Stimulated activated naive CD4-positive, alpha-beta T cell (primary cell): ENCODE measurements around the gene STX7.
"Not testable (repeated sequence)": the region's sequence is repeated elsewhere in the genome, so short reads cannot be mapped to it uniquely, and the experiment has no call there.

Experiments
- DNase-seq, 6 experiments: peaks; one replicate each; lab custom pipeline; 2025; lab: John Stamatoyannopoulos, UW

Gene STX7, protein sequence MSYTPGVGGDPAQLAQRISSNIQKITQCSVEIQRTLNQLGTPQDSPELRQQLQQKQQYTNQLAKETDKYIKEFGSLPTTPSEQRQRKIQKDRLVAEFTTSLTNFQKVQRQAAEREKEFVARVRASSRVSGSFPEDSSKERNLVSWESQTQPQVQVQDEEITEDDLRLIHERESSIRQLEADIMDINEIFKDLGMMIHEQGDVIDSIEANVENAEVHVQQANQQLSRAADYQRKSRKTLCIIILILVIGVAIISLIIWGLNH

DNA sequence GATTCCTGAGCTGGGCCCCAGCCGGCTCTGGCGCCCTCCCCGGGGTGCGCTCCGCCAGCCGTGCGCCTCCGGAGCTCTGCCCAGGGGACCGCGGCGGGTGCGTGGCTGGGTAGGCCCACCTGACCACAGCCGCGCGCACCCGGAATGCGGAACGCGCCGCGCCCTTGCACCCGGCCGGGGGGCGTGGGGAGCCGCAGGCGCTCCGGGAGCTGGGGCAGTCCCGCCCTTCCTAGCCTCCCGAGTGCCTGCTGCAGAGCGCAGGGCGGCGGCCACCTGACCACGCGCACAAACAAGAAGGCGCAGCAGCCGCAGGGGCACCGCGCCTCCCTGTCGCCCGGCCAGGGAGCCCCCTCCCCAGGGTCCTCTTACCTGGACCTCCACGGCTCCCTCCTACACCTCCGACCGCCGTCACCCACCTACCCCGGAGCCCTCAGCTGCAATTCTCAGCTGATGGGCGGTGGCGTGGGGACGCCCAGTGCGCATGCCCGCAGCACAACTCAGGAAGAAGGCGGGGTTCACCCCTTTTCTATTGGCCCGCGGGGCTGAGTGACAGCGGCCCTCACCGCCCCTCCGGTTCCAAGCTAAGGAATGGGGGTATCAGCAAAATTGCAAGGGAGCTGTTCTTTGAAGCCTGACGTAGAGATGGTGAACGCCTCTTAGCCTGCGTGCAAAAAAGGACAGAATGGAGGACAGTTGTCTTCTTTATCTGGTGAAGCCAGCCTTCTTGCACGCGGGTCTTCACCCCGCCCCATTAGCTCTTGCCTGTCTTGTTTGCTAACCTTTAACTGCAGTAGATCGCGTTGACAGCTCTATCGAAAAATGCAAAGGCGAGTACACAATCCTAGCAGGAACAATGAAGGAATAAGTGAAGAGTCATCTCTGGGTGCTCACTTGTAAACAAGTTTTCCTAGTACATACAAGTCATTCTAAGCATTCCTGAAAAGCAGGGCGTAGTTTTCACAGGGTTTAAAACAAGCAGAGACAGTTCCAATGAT, at the start of gene STX7:
Gene STX7, minus strand, starts transcription at position 479 of the 995 bp plus-strand sequence. CDS start 9,586 bp downstream, outside the sequence.
- DNase-seq = peak; percentile 75 to 90 (median 83)

DNA sequence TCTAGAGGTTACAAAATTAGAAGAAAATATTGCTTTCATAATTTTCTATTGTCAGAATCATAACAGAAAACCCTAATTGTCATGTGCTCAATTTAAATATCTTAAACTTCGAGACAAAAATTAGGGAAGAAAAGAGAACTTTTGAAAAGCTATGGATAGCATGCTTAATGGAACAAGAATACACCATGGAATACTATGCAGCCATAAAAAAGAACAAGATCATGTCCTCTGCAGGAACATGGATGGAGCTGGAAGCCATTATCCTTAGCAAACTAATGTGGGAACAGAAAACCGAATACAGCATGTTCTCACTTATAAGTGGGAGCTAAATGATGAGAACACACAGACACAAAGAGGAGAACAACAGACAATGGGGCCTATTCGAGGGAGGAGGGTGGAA, 47.2 kb upstream of the STX7 start:
- DNase-seq = not testable (repeated sequence)

DNA sequence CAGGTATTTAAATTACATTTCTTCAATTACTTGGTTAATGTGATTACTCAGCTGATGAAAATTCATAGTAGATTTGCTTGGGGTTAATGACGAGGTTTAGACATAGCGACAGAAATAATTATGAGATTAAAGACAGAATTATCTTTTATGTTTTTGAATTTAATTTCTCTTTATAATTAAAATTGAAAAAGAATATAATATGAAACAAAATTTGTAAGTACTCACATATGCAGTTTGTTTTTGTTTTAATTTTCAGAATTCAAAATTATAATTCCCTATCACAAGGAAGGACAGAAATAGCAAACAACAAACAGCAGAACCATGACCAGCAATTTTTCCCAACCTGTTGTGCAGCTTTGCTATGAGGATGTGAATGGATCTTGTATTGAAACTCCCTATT, 39.5 kb upstream of the STX7 start, which contains the start of gene TAAR8:
Gene TAAR8, plus strand, starts transcription at position 301 of the 400 bp plus-strand sequence. Its CDS starts 21 bp downstream, at position 322.
- no peak for DNase-seq

DNA sequence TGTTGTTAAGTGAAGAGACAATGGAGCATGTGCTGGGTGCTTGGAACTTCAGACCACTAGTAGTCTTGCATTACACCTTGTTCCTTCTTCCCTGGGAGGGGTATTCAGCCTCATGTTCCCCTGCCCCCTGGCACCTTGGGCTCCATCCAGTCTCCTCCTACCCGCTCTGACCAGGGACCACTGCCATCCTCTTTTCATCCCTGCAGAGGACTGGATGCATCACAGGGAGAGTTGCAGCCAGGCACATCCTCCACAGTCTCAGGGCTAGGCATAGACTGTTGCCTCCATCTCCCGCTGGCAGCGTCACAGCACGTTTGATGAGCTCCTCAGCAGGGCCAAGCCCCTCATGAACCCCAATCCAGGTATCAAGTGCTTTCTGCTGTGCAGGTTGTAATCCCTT, 38.3 kb upstream of the STX7 start:
- DNase-seq = no peak

DNA sequence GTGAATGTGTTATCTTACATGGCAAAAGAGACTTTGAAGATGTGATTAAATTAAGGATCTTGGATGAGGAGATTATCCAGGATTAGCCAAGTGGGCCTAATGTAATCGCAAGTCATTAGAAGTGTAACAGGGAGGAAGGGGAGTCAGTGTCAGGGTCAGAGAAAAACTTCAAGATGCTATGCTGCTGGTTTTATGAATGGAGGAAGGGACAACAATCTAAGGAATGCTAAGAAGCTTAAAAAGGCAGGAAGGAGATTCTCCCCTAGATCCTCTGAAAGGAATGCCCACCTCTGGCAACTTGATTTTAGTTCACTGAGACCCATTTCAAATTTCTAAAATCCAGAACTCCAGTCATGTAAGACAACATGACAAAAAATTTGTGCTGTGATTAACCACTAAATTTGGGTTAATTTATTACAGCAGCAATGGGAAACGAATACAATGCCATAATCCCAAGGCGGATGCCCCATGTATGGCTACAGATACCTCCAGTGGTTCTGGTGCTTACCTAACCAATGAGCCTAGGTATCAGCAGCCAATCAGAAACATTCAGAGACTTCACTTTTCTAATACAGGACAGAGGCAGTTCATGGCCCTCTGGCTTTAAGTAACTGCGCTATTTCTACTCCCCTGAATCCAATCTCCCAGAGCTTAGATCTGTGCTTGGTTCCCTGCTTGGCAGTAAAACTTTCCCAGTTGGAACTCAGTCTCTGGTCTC, 36.0 kb upstream of the STX7 start:
- no peak for DNase-seq

DNA sequence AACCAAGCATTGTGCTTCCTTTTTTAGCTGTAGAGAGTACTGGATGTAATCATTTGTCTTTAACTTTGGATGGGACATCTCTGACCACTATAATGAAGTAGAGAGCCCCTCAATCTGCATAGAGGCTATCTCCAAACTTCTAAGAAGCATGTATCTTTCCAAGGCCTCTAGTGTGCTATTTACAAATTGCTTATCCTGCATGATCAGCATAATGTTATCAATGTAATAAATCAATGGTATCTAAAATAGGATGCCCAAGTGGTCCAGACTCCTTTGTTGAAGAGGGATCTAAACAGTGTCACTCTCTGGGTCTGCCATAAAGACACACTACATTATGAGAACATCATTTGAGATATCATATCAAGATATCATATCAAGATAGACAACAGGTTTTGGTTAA, 31.9 kb upstream of the STX7 start:
- no peak for DNase-seq

DNA sequence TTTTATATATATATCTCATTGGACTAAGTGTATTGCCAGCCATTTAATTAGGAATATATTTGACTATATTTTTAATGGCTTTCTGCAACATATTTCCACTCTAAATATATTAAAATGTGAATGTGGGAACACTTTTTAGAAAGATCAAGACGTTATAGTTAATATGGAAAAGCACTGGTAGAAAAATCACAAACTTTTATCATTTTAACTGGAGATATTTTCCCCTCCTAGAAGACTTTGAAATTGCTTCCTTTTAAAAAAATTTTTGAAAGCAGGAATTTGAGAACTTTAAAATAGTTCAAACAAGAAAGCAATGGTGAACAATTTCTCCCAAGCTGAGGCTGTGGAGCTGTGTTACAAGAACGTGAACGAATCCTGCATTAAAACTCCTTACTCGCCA, 25.1 kb upstream of the STX7 start, which contains the start of gene TAAR9:
Gene TAAR9, plus strand, starts transcription at position 301 of the 400 bp plus-strand sequence. Its CDS starts 13 bp downstream, at position 314.
- DNase-seq = no peak

DNA sequence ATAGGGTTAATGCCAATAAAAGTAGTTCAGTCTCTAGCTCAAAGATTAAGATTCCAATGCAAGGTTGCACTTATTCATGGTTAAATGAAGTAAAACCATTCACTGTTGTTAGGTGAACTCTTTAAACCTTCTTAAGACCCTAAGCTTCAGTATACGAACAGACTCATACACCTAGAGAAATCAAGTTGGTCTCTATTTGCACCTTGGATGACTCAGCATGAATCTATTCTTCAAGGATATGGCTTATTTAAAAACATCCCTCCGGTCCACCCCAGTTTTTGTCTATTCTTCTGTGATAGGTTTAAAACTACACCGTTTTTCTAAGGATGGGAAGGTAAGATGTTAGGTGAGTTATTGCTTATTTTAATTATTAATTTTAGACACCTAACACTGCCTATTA, 24.2 kb upstream of the STX7 start:
- DNase-seq = no peak

DNA sequence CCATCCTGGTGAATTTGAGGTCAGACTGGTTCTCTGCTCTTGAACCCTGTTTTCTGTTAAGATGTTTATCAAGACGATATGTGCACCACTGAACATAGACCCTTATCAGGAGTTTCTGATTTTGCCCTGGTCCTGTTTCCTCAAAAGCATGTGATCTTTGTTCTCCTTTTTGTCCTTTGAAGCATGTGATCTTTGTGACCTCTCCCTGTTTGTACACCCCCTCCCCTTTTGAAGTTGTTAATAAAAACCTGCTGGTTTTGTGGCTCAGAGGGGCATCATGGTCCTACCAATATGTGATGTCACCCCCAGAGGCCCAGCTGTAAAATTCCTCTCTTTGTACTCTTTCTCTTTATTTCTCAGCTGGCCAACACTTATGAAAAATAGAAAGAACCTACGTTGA, 21.6 kb upstream of the STX7 start:
- DNase-seq = not testable (repeated sequence)

DNA sequence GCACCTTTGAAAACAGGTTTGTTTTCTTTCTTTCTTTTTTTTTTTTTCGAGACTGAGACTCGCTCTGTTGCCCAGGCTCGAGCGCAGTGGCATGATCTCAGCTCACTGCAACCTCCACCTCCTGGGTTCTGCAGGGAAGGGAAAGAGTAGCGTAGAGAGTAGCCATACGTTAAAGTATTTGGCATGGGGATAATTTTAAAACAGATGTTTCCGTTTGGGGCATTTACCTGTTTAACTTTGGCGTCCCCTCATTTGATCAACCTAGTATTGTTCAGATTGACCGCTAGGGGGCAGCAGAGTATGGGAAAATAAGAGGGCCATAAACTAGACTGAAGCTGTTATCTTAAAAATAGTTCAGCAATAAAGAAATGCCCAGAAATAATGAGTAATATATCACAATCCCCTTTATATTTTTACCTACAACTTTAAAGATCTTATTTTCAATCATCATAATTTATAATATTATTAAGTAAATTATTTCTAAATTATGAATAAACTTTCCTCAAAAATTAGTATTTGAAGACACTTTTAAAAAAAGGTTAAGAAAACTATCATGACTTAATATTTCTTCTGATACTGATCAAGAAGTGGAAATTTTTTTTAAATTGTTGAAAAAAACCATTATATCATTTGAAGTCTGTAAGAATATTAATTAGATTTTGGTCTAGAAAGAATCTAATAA, 17.5 kb upstream of the STX7 start:
- DNase-seq = peak; percentile 11 to 76 (median 52)

DNA sequence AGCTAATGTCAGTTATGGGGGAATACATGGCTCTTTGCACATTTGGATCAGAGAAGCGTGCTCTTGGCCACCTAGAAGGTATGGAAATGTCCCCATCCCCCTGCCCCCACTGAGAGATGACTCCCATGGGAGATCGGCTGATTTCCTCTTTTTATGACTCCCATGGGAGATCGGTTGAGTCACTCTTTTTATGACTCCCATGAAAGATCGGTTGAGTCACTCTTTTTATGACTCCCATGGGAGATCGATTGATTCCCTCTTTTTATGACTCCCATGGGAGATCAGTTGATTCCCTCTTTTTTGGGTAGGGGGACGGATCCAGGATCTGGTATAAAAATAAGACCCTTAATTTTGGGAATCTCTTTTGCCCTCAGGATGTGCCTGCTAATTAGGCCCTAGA, 14.9 kb upstream of the STX7 start:
- no peak for DNase-seq

DNA sequence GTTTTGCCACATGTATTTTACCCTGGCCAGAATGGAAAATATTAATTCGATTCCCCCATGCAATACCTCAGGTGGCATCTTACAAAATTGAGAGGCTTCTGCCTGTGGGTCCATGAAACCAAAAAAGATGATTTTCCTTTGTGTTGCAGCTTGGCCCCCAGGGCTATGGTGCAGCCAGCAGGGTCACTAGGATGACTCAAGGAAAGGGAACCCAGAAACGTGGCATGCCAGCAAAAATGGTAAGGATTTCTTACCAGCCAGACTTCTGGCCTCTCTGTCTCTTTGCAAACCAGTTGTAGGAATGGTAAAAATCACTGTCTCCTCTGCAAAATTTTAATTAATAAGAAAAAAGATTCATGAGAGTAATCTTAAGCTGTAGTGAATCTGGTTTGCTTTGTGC, 13.5 kb upstream of the STX7 start:
- no peak for DNase-seq

DNA sequence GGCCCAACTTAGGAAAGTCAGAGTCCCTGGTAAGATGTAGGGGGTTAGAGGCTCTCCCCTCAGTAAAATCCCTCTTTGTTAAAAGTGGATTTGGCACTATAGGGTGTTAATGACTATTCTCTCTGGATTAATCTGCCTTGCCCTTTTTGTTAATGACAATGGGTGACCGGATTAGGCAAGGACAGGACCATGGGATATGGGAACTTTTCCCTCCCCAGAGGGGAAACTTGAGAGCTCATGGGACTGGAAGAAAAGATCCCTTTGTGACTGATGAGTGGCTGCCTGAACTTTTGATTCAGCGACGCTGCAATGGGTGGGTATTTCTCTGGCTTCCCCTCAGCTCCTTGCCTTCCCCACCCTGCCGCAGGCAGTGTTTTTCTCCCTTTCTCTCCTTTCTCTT, 12.9 kb upstream of the STX7 start:
- no peak for DNase-seq

DNA sequence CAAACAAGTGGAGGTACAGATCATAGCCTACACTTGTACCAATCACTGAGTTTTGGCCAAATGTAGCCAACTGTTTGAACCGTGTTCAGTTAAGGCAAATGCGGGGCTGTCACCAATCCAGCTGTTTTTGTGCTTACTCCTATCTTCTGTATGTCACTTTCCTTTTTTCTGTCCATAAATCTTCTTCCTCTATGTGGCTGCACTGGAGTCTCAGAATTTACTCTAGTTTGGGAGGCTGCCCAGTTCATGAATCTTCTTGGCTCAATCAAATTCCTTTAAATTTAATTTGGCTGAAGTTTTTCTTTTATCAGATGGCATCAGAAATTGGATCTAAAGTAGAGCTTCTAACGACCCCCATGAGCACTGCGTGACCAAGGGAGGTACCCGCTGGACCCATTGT, 11.7 kb upstream of the STX7 start:
- no peak for DNase-seq

DNA sequence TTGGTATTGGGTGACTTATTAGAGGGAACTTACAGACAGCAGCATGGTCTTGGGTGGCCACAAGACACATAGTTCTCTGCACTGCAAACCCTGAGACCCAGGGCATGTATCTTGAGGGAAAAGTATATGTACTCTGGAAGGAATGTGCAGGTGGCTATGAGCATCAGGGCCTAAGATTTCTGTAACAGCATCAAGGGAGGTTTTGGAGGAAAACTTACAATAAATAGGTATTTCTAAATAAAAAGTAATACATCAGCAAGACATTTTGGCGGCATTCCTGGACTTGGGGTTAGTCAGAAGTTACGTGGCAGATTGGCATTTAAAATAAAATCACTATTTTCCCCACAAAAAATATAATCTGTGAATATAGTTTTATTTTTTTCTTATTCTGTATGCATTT, 8.0 kb upstream of the STX7 start:
- DNase-seq = no peak

DNA sequence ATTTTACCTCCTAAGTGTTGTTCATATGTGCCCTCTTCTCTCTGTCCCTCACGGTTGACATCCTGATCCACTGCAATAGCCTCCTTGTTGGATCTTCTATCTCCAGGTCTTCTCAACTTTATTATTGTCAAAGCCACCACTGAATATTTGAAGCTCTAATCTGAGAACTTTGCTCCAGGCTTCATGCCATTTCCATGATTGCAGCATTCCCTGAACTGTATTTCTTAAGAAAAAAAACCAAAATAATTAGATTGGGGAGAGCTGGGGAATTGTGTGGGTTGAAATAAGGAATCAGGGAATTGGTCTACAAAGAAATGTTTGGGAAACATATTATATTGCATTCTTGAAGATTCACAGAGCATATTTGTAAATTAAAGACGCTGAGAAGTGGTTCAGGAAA, 2.5 kb upstream of the STX7 start:
- DNase-seq = no peak

DNA sequence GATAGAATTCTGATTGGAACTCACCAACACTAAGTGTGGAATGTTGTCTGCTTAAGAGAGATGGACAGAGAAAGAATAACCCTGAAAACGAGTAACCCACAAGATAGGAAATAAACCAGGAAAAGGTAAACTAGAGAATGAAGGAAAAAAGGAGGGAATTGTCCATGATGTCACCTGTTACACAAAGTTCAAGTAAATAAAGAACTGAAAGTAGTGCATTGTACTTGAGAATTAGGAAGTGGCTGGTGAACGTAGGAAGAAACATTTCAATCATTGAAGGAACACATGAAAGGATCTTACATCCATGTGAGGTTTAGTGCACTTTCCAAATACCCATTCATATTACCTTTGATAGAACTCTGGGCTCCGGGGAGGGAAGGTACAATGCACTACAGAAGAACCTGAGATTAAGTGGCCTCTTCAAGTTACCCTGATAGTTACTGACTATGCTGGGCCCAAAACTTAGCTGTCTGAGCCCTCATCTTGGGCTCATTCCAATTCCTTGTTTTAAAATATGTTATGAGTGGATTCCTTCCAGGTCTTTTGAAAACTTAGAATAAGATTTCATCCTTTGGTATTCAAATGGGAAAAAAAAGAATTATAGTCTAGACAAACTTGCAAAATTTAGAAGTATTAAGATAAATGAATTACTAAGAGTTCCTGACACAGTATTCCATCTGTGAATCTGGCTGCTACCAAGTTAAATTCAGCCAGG, 1.1 kb upstream of the STX7 start:
- DNase-seq = no peak

DNA sequence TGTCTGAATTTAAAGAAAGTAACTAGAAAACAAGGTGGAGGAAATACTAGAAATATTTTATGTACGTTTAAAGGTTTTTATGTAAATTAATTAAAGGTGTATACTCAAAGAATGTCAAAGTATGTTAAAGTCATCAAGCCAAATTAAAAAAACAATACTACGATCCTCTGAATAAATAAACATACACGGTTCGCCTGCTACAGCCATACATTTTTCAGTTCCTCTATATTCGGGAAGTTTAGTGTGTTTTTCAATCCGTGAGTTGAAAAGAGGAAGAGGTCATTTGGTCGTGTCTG, 626 bp downstream of the STX7 start:
- no peak for DNase-seq

DNA sequence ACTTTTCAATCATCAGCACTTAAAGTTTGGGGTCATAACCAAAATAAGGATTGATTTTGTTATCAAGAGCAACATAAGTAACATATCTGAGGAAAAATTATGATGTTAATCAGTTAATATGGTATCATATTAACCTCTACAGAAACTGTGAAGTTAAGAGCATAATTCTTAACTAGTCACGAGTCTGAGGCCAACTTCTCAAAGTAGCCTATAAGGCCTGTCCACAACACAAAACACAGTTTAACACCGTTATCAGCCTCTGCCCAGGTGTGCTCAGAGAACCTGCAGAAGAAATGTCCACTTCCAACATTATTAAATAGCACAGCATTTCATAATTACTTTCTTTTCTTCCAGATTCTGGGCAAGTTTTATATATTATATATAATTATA, 1.1 kb downstream of the STX7 start:
- no peak for DNase-seq

DNA sequence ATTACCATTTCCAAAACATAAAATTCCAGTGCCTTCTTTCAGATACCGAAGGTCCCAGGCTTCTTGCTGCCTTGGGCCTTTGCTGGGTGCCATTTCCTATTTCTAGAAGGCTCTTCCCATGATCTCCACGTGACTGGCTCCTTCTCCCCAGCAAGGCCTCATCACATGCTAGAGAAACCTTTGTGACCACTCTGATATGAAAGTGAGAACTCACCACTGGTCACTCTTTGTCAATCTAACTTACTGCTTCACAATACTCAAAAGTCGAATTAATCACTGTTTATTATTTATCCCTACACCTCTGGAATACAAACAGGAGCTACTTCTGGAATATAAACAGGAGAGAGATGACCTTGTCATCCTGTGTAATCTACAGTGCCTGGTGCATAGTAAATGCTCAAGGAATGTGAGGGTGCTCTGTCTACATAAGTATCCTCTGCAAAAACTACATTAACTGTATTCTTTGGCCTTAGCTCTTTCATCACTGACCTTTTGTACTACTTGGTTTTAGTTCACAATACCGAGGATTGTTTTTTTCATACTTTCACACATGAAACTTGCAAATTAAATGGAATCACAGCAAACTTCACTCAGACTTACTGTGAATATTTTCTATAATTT, 1.6 kb downstream of the STX7 start:
- no peak for DNase-seq
